Muscle layer of duodenum (tissue), 2 donors: Measurements from ENCODE around the gene LMAN1.

Experiments used
- H3K27ac ChIP-seq: one replicate; pipeline ENCODE4 v1.7.0; 2013; ENCODE audit warnings: mild to moderate bottlenecking, low read length
- H3K27me3 ChIP-seq: one replicate; pipeline ENCODE4 v1.7.0; 2013; ENCODE audit warnings: low read depth, mild to moderate bottlenecking, control low read depth, low read length
- H3K36me3 ChIP-seq, 2 donors: one replicate each; pipeline ENCODE4 v1.7.0; 2013; ENCODE audit warnings: low read length in 2 of 2, control low read depth in 1 of 2, mild to moderate bottlenecking in 1 of 2; ENCODE audit not compliant: insufficient read depth in 2 of 2, control insufficient read depth in 1 of 2
- H3K4me1 ChIP-seq, 2 donors: one replicate each; pipeline ENCODE4 v1.7.0; 2013; ENCODE audit warnings: low read length in 2 of 2, mild to moderate bottlenecking in 2 of 2, control low read depth in 1 of 2, moderate library complexity in 1 of 2; ENCODE audit not compliant: insufficient read depth in 2 of 2, control insufficient read depth in 1 of 2
- H3K4me3 ChIP-seq, 2 donors: one replicate each; pipeline ENCODE4 v1.7.0; 2013; ENCODE audit warnings: low read length in 2 of 2, low read depth in 1 of 2, mild to moderate bottlenecking in 1 of 2
- H3K9me3 ChIP-seq, 2 donors: one replicate each; pipeline ENCODE4 v1.7.0; 2013; ENCODE audit warnings: low read length in 2 of 2, control low read depth in 1 of 2, mild to moderate bottlenecking in 1 of 2; ENCODE audit not compliant: control insufficient read depth in 1 of 2
- donor health status: healthy.

LMAN1 gene

DNA sequence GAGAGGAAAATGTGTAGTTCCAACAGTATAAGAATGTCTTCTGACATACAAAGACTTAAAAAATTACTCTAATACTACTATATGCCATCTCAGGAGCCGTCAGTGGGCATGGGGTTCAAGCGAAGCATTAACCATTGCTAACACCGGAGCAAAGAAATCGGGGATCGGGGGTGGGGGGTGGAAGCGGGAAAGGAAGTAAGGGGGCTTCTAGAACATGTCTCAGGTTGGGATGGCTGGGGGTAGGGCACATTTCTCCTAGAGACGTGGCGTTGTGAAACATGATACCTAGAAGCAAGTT, 702 bp downstream of the LMAN1 start:
- H3K9me3 ChIP-seq = no peaks in the 10 kb centered on the region
- no peaks in the 10 kb centered on the region for H3K27me3 ChIP-seq
- peaks cover 5 to 21% of the 10 kb centered on the region in 2 donors for H3K36me3 ChIP-seq
- H3K4me1 ChIP-seq = peaks cover 0 to 20% of the 10 kb centered on the region in 2 donors
- peak overlapping the region; percentile 88 for H3K27ac ChIP-seq
- H3K4me3 ChIP-seq = peak overlapping the region; percentile 85 to 91

- H3K9me3 ChIP-seq = no peaks in the 10 kb centered on the region
- H3K27ac ChIP-seq = peak overlapping the region; percentile 88
- H3K36me3 ChIP-seq = peaks cover 10 to 26% of the 10 kb centered on the region in 2 donors
- peaks cover 0 to 20% of the 10 kb centered on the region in 2 donors for H3K4me1 ChIP-seq
- H3K4me3 ChIP-seq = peak overlapping the region; percentile 85 to 91
- H3K27me3 ChIP-seq = no peaks in the 10 kb centered on the region
These were observed 1.1 kb downstream of the LMAN1 start for GRCh38 chr18:59357928-59358327.

- Histone ChIP-seq H3K4me1 (peaks cover 0 to 20% of the 10 kb centered on the region in 2 donors), H3K27ac (no peak overlapping the region), H3K9me3 (no peaks in the 10 kb centered on the region), H3K27me3 (no peaks in the 10 kb centered on the region), H3K4me3 (no peak overlapping the region), H3K36me3 (peaks cover 32 to 51% of the 10 kb centered on the region in 2 donors)
These were observed 4.3 kb downstream of the LMAN1 start for GRCh38 chr18:59354731-59355130.

DNA sequence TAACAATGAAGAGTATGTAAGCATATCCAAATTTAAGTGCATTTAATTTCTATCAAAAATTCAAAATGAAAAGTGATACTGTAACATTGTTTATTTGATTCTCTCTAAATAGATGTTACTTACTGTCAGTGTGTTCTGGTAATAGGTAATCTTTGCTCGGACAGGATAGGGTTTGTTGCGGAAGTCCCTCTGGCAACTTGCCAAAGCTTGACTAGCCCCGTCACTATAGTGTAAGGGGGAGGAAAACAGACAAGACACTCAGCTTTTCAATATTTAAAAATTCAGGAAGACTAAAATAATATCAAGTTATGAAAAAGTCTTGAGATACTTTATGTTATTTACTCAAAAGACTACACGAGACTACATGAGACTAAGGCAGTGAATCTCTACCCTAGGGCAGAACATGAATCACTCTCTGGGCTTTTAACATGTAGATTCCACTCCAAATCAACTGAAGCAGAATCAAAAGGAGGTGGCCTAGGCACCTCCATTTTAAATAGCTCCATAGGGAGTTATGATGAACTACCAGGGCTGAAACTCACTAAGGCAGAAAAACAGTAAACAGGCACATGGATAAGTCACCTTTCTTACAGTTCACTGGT, 5.9 kb downstream of the LMAN1 start:
- no peaks in the 10 kb centered on the region for H3K9me3 ChIP-seq
- H3K27me3 ChIP-seq = no peaks in the 10 kb centered on the region
- no peak overlapping the region for H3K4me3 ChIP-seq
- no peak overlapping the region for H3K27ac ChIP-seq
- H3K36me3 ChIP-seq = peaks cover 46 to 67% of the 10 kb centered on the region in 2 donors
- H3K4me1 ChIP-seq = peaks cover 0 to 17% of the 10 kb centered on the region in 2 donors

GRCh38 chr18:59352250-59352855, 6.7 kb downstream of the LMAN1 start:
- Histone ChIP-seq H3K9me3 (no peaks in the 10 kb centered on the region), H3K36me3 (peaks cover 53 to 75% of the 10 kb centered on the region in 2 donors), H3K4me1 (peaks cover 0 to 9% of the 10 kb centered on the region in 2 donors), H3K27me3 (no peaks in the 10 kb centered on the region), H3K27ac (no peak overlapping the region), H3K4me3 (no peak overlapping the region)

- no peak overlapping the region for H3K27ac ChIP-seq
- peaks cover 36 to 92% of the 10 kb centered on the region in 2 donors for H3K36me3 ChIP-seq
- H3K4me3 ChIP-seq = no peak overlapping the region
- peaks cover 0 to 8% of the 10 kb centered on the region in 2 donors for H3K9me3 ChIP-seq
- H3K4me1 ChIP-seq = no peaks in the 10 kb centered on the region
- H3K27me3 ChIP-seq = no peaks in the 10 kb centered on the region
These were observed 13.5 kb downstream of the LMAN1 start for GRCh38 chr18:59345556-59345955.

DNA sequence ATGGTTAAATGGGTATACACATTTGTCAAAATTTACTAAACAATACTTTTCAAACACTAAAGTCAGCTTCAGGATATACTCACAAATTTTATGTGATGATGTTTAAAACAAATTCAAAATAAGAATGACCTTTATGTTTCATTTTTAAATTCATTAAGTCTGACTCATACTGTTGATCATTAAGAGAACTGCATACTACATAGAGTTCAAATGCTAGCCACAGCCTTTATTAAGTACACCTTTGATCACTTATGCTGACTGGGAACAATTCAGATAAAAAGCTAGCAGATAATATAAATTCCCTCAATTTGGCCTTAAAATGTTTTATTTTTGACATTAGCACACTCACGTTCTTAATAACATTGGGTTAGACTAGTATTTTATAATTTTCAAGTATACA, 14.1 kb downstream of the LMAN1 start:
- no peaks in the 10 kb centered on the region for H3K27me3 ChIP-seq
- peaks cover 37 to 98% of the 10 kb centered on the region in 2 donors for H3K36me3 ChIP-seq
- H3K4me1 ChIP-seq = no peaks in the 10 kb centered on the region
- peaks cover 0 to 9% of the 10 kb centered on the region in 2 donors for H3K9me3 ChIP-seq
- H3K4me3 ChIP-seq = no peak overlapping the region
- H3K27ac ChIP-seq = no peak overlapping the region

GRCh38 chr18:59343926-59344325, 15.1 kb downstream of the LMAN1 start:
- Histone ChIP-seq H3K9me3 (peaks cover 0 to 11% of the 10 kb centered on the region in 2 donors), H3K27me3 (no peaks in the 10 kb centered on the region), H3K27ac (no peak overlapping the region), H3K4me1 (no peaks in the 10 kb centered on the region), H3K4me3 (no peak overlapping the region), H3K36me3 (peaks cover 40 to 98% of the 10 kb centered on the region in 2 donors)

DNA sequence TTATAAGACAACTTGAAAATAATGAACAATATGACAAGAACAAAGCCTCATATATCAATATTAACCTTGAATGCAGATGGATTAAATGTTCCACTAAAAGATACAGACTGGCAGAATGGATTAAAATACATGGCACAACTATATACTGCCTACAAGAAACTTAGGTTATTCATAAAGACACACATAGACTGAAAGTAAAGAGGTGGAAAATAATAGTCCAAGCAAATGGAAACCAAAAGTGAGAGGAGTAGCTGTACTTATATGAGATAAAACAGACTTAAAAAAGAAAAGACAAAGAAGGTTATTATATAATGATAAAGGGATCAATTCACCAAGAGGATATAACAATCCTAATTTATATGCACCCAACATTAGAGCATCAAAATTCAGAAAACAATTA, 18.2 kb downstream of the LMAN1 start:
- no peak overlapping the region for H3K4me3 ChIP-seq
- H3K9me3 ChIP-seq = peaks cover 0 to 11% of the 10 kb centered on the region in 2 donors
- H3K27me3 ChIP-seq = no peaks in the 10 kb centered on the region
- H3K27ac ChIP-seq = no peak overlapping the region
- peaks cover 39 to 90% of the 10 kb centered on the region in 2 donors for H3K36me3 ChIP-seq
- no peaks in the 10 kb centered on the region for H3K4me1 ChIP-seq

DNA sequence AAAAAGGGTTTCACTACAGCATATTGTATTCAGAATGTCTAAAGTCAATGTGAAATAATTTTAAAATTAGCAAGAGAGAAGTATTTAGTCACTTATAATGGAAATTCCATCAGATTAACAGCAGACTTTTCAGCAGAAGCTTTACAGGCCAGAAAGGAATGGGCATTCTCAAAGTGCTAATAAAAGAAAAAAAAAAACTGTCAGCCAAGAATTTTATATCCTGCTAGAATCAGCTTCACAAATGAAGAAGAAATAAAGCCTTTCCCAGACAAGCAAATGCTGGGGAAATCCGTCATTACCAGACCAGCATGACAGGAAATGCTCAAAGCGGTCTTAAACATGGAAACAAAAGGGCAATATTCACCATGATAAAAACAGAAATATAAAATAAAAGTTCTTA, 18.8 kb downstream of the LMAN1 start:
- no peak overlapping the region for H3K27ac ChIP-seq
- H3K9me3 ChIP-seq = peaks cover 0 to 11% of the 10 kb centered on the region in 2 donors
- peak overlapping the region in 1 of 2 donors; percentile 6 for H3K4me3 ChIP-seq
- no peaks in the 10 kb centered on the region for H3K27me3 ChIP-seq
- peaks cover 34 to 90% of the 10 kb centered on the region in 2 donors for H3K36me3 ChIP-seq
- no peaks in the 10 kb centered on the region for H3K4me1 ChIP-seq

- H3K27me3 ChIP-seq = no peaks in the 10 kb centered on the region
- no peaks in the 10 kb centered on the region for H3K4me1 ChIP-seq
- H3K36me3 ChIP-seq = peaks cover 46 to 74% of the 10 kb centered on the region in 2 donors
- H3K9me3 ChIP-seq = no peaks in the 10 kb centered on the region
- no peak overlapping the region for H3K27ac ChIP-seq
- no peak overlapping the region for H3K4me3 ChIP-seq
These were observed 26.1 kb downstream of the LMAN1 start for GRCh38 chr18:59332986-59333385.

DNA sequence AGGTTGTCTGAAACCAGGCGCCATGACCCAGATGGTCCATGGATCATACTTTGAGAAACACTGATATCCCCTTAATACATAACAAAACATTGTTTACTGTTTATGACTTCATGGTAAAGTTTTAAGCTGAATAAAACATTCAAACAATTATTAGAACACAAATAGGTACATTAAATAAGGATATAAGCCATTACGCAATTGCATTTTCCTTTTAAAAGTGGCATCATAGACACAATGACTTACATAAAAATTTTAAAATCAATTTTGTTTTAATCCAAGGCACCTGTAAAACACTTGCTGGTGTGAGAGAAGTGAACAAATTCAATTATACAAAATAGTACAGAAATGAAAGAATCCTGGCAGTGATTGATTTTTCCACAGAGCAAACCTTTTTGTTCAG, 30.4 kb downstream of the LMAN1 start:
- peaks cover 46 to 58% of the 10 kb centered on the region in 2 donors for H3K36me3 ChIP-seq
- no peak overlapping the region for H3K27ac ChIP-seq
- H3K27me3 ChIP-seq = no peaks in the 10 kb centered on the region
- peaks cover 0 to 3% of the 10 kb centered on the region in 2 donors for H3K9me3 ChIP-seq
- H3K4me1 ChIP-seq = no peaks in the 10 kb centered on the region
- no peak overlapping the region for H3K4me3 ChIP-seq
